ACC112 (cell line): Measurements from ENCODE around the gene ZDBF2.
A peak's percentile ranks its signal among the peaks of the same experiment; 100 is the strongest.
"Not testable (repeated sequence)": the region's sequence is repeated elsewhere in the genome, so short reads cannot be mapped to it uniquely, and the experiment has no call there.

Source experiments
- H2AFZ ChIP-seq: fragments of 200-600 bp; sonication (generic); one replicate; pipeline ENCODE4 v1.6.0; 2017; ENCODE audit warnings: antibody characterized with exemption, low read length; ENCODE audit not compliant: unreplicated experiment
- H3K27ac ChIP-seq: fragments of 200-600 bp; sonication (generic); 2 replicates; pipeline ENCODE4 v1.5.1; 2014; ENCODE audit warnings: low read depth, mild to moderate bottlenecking, antibody characterized with exemption, low read length, moderate library complexity
- H3K27me3 ChIP-seq: fragments of 200-600 bp; sonication (generic); 2 replicates; pipeline ENCODE4 v1.6.1; 2014; ENCODE audit warnings: mild to moderate bottlenecking, antibody characterized with exemption, low read length, moderate library complexity, mixed read lengths; ENCODE audit not compliant: insufficient read depth
- H3K36me3 ChIP-seq: fragments of 200-600 bp; sonication (generic); 2 replicates; pipeline ENCODE4 v1.6.1; 2016; ENCODE audit warnings: mild to moderate bottlenecking, antibody characterized with exemption, low read length, moderate library complexity, mixed read lengths; ENCODE audit not compliant: insufficient read depth
- H3K4me1 ChIP-seq: fragments of 200-600 bp; sonication (generic); one replicate; pipeline ENCODE4 v1.6.1; 2016; ENCODE audit warnings: low read length, mixed read lengths; ENCODE audit not compliant: insufficient read depth, unreplicated experiment, control insufficient read depth
- H3K4me3 ChIP-seq: fragments of 200-600 bp; sonication (generic); 2 replicates; pipeline ENCODE4 v1.5.1; 2014; ENCODE audit warnings: mild to moderate bottlenecking, low read depth, low read length
- H3K79me2 ChIP-seq: fragments of 200-600 bp; sonication (generic); one replicate; pipeline ENCODE4 v1.6.0; 2016; ENCODE audit warnings: low read length; ENCODE audit not compliant: control insufficient read depth, unreplicated experiment, insufficient read depth

Gene ZDBF2

GRCh38 chr2:206241736-206242135 lies 32.7 kb upstream of the ZDBF2 start:
- peaks cover 7% of the 10 kb centered on the region; the same call in 1 of the 2 replicates for H3K27me3 ChIP-seq
- H3K27ac ChIP-seq, result no peak overlapping the region
- H3K79me2 ChIP-seq, result no peaks in the 10 kb centered on the region
- H3K4me1 ChIP-seq, result no peaks in the 10 kb centered on the region
- H3K4me3 ChIP-seq, result no peak overlapping the region
- H2AFZ ChIP-seq, result no peak overlapping the region
- H3K36me3 ChIP-seq, result no peaks in the 10 kb centered on the region

GRCh38 chr2:206245265-206245672 lies 29.2 kb upstream of the ZDBF2 start:
- Histone ChIP-seq H3K4me3 (no peak overlapping the region), H3K27ac (no peak overlapping the region), H2AFZ (no peak overlapping the region)

GRCh38 chr2:206250041-206250897 lies 24.2 kb upstream of the ZDBF2 start:
- Histone ChIP-seq H3K36me3 (no peaks in the 10 kb centered on the region), H3K27ac (no peak overlapping the region), H3K79me2 (no peaks in the 10 kb centered on the region), H3K27me3 (peaks cover 41% of the 10 kb centered on the region), H2AFZ (no peak overlapping the region), H3K4me1 (no peaks in the 10 kb centered on the region), H3K4me3 (peak overlapping the region; percentile 74)

More at GRCh38 chr2:206245265-206245672, 29.2 kb upstream of the ZDBF2 start:
- no peaks in the 10 kb centered on the region for H3K36me3 ChIP-seq
- 0 out of 2 replicates have a peak, but pooled peaks cover 3% of the 10 kb centered on the region for H3K27me3 ChIP-seq
- H3K79me2 ChIP-seq, result no peaks in the 10 kb centered on the region
- no peaks in the 10 kb centered on the region for H3K4me1 ChIP-seq

- Histone ChIP-seq H3K4me1 (no peaks in the 10 kb centered on the region), H3K79me2 (no peaks in the 10 kb centered on the region), H3K27ac (no peak overlapping the region), H3K4me3 (no peak overlapping the region), H3K36me3 (no peaks in the 10 kb centered on the region), H3K27me3 (peaks cover 67% of the 10 kb centered on the region), H2AFZ (no peak overlapping the region)
Observed at GRCh38 chr2:206253125-206253776, 21.2 kb upstream of the ZDBF2 start.

GRCh38 chr2:206253777-206254166 lies 20.7 kb upstream of the ZDBF2 start:
- Histone ChIP-seq H2AFZ (no peak overlapping the region), H3K4me3 (no peak overlapping the region), H3K4me1 (no peaks in the 10 kb centered on the region), H3K27me3 (peaks cover 69% of the 10 kb centered on the region), H3K27ac (no peak overlapping the region), H3K36me3 (no peaks in the 10 kb centered on the region), H3K79me2 (no peaks in the 10 kb centered on the region)

GRCh38 chr2:206255003-206255402 lies 19.5 kb upstream of the ZDBF2 start:
- no peak overlapping the region for H3K4me3 ChIP-seq
- no peaks in the 10 kb centered on the region for H3K36me3 ChIP-seq
- peaks cover 75% of the 10 kb centered on the region for H3K27me3 ChIP-seq
- no peak overlapping the region for H2AFZ ChIP-seq
- no peak overlapping the region for H3K27ac ChIP-seq
- no peaks in the 10 kb centered on the region for H3K4me1 ChIP-seq
- no peaks in the 10 kb centered on the region for H3K79me2 ChIP-seq

GRCh38 chr2:206256706-206257205 lies 17.7 kb upstream of the ZDBF2 start:
- Histone ChIP-seq H3K4me3 (no peak overlapping the region), H3K36me3 (no peaks in the 10 kb centered on the region), H3K4me1 (no peaks in the 10 kb centered on the region), H3K79me2 (no peaks in the 10 kb centered on the region), H3K27me3 (peaks cover 81% of the 10 kb centered on the region), H3K27ac (no peak overlapping the region), H2AFZ (no peak overlapping the region)

GRCh38 chr2:206257350-206257749 lies 17.1 kb upstream of the ZDBF2 start:
- no peaks in the 10 kb centered on the region for H3K4me1 ChIP-seq
- no peak overlapping the region for H3K4me3 ChIP-seq
- peaks cover 81% of the 10 kb centered on the region for H3K27me3 ChIP-seq
- no peaks in the 10 kb centered on the region for H3K36me3 ChIP-seq
- no peak overlapping the region for H2AFZ ChIP-seq
- H3K79me2 ChIP-seq, result no peaks in the 10 kb centered on the region
- H3K27ac ChIP-seq, result no peak overlapping the region

GRCh38 chr2:206257861-206258260 lies 16.6 kb upstream of the ZDBF2 start:
- no peak overlapping the region for H2AFZ ChIP-seq
- H3K4me1 ChIP-seq, result no peaks in the 10 kb centered on the region
- H3K27me3 ChIP-seq, result peaks cover 81% of the 10 kb centered on the region
- no peak overlapping the region for H3K27ac ChIP-seq
- H3K36me3 ChIP-seq, result no peaks in the 10 kb centered on the region
- no peaks in the 10 kb centered on the region for H3K79me2 ChIP-seq
- no peak overlapping the region for H3K4me3 ChIP-seq

GRCh38 chr2:206258615-206259014 lies 15.8 kb upstream of the ZDBF2 start:
- H3K36me3 ChIP-seq, H2AFZ ChIP-seq, H3K27ac ChIP-seq, H3K4me1 ChIP-seq, H3K79me2 ChIP-seq, H3K4me3 ChIP-seq: not testable (repeated sequence)
- peaks cover 81% of the 10 kb centered on the region for H3K27me3 ChIP-seq
